PFSK-1 (cell line): ENCODE measurements around the gene FOXB1.

ENCODE experiments used
- POLR2AphosphoS5 ChIP-seq: IDR thresholded peaks from 2 replicates; pipeline ENCODE4 v1.6.1; 2012; ENCODE audit warnings: low read depth, mild to moderate bottlenecking, control low read depth, low read length, moderate library complexity
- TAF1 ChIP-seq: IDR thresholded peaks from 2 replicates; pipeline ENCODE4 v1.6.1; 2012; ENCODE audit warnings: low read length, control low read depth, borderline replicate concordance; ENCODE audit not compliant: insufficient read depth
- TF ChIP-seq, protein P1 (sequence below), 2 experiments: IDR thresholded peaks; 2 replicates each; pipeline versions ENCODE4 v1.6.1 to v1.8.0; 2011 to 2012; ENCODE audit warnings: low read depth in 2 of 2, low read length in 2 of 2, control low read depth in 1 of 2, inconsistent platforms in 1 of 2, mild to moderate bottlenecking in 1 of 2, moderate library complexity in 1 of 2; ENCODE audit not compliant: insufficient read depth in 1 of 2

DNA sequence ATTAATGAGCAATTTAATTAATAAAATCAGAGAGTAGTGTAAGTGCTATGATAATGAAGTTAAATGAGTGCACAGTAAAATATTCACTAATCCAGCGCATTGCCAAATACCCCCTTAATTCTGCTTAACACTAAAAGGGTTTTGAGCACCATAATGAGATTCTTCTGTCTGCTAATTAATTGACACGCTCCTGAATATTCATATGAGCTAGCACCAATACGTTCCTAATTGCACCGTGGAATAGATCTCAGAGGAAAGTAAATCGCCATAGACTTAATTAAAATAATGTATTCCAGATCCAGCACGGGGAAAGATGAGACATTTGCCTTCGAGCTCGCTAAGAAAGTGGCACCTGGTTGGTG lies 9.6 kb upstream of the FOXB1 start:
- no peak for TF ChIP-seq POLR2AphosphoS5
- TF ChIP-seq, protein P1, sequence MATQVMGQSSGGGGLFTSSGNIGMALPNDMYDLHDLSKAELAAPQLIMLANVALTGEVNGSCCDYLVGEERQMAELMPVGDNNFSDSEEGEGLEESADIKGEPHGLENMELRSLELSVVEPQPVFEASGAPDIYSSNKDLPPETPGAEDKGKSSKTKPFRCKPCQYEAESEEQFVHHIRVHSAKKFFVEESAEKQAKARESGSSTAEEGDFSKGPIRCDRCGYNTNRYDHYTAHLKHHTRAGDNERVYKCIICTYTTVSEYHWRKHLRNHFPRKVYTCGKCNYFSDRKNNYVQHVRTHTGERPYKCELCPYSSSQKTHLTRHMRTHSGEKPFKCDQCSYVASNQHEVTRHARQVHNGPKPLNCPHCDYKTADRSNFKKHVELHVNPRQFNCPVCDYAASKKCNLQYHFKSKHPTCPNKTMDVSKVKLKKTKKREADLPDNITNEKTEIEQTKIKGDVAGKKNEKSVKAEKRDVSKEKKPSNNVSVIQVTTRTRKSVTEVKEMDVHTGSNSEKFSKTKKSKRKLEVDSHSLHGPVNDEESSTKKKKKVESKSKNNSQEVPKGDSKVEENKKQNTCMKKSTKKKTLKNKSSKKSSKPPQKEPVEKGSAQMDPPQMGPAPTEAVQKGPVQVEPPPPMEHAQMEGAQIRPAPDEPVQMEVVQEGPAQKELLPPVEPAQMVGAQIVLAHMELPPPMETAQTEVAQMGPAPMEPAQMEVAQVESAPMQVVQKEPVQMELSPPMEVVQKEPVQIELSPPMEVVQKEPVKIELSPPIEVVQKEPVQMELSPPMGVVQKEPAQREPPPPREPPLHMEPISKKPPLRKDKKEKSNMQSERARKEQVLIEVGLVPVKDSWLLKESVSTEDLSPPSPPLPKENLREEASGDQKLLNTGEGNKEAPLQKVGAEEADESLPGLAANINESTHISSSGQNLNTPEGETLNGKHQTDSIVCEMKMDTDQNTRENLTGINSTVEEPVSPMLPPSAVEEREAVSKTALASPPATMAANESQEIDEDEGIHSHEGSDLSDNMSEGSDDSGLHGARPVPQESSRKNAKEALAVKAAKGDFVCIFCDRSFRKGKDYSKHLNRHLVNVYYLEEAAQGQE (IDR thresholded peaks at IDR 0.05; ENCODE audit: insufficient read depth in 1 of 2, low read depth in 2 of 2, low read length in 2 of 2), result no peak
- no peak for TF ChIP-seq TAF1
